NCI-H510A (cell line): ENCODE results near the gene ZNF565.
"Not testable (repeated sequence)": the region's sequence is repeated elsewhere in the genome, so short reads cannot be mapped to it uniquely, and the experiment has no call there.

Experiments used
- DNase-seq: peaks from one replicate; lab custom pipeline; 2025; lab: John Stamatoyannopoulos, UW

The ZNF565 gene

DNA sequence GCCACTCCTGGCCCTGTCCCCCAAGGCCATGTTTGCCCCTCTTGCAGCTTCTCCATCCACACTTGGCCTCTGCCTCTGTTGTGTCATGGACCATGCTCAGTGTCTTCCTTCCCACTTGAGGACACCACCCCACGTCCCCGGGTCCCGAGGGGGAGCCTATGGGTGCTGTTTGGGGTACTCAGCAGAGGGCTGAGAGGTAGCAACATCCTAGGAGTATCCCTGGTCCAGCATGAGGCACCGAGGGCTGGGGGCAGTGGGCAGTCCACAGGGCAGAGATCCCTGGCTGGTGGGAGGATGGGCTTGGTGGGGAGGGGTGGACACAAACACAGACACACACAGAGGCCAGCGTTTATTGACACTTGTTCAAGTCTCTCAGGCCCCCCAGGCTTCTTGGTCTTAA, 63.9 kb downstream of the ZNF565 start:
- no peak for DNase-seq

DNA sequence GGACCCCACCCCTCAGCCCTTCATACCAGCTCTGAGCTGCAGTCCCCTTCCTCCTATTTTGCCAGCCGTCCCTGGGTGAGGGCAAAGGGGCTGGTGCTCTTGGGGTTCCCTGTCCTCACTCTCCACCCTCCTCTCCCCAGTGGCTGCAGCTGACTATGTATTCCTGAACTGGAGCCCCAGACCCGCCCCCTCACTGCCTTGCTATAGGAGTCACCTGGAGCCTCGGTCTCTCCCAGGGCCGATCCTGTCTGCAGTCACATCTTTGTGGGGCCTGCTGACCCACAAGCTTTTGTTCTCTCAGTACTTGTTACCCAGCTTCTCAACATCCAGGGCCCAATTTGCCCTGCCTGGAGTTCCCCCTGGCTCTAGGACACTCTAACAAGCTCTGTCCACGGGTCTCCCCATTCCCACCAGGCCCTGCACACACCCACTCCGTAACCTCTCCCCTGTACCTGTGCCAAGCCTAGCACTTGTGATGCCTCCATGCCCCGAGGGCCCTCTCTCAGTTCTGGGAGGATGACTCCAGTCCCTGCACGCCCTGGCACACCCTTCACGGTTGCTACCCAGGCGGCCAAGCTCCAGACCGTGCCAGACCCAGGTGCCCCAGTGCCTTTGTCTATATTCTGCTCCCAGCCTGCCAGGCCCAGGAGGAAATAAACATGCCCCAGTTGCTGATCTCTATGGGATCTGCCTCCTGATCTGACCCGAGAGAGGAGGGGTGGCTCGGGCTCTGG, 64.6 kb downstream of the ZNF565 start:
- no peak for DNase-seq

- no peak for DNase-seq
Observed at GRCh38 chr19:36144624-36145023, 69.8 kb downstream of the ZNF565 start.

DNA sequence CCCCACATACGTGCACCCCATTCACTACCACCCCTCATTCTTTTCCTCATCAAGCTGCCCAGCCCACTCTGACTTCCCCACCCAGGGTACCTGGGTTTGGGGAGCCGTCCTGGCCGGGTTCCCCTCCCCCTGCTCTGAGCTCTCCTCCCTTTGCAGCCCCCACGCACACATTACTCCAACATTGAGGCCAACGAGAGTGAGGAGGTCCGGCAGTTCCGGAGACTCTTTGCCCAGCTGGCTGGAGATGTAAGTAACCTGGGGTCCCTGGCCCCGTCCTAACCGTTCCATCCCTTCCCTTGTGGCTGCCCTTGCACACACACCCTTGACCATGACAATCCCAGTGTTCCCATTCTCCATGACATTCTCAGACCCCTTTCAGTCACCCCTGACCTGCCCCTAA, 72.0 kb downstream of the ZNF565 start:
- DNase-seq, result no peak

GRCh38 chr19:36142046-36142445, 72.4 kb downstream of the ZNF565 start:
- DNase-seq, result no peak

DNA sequence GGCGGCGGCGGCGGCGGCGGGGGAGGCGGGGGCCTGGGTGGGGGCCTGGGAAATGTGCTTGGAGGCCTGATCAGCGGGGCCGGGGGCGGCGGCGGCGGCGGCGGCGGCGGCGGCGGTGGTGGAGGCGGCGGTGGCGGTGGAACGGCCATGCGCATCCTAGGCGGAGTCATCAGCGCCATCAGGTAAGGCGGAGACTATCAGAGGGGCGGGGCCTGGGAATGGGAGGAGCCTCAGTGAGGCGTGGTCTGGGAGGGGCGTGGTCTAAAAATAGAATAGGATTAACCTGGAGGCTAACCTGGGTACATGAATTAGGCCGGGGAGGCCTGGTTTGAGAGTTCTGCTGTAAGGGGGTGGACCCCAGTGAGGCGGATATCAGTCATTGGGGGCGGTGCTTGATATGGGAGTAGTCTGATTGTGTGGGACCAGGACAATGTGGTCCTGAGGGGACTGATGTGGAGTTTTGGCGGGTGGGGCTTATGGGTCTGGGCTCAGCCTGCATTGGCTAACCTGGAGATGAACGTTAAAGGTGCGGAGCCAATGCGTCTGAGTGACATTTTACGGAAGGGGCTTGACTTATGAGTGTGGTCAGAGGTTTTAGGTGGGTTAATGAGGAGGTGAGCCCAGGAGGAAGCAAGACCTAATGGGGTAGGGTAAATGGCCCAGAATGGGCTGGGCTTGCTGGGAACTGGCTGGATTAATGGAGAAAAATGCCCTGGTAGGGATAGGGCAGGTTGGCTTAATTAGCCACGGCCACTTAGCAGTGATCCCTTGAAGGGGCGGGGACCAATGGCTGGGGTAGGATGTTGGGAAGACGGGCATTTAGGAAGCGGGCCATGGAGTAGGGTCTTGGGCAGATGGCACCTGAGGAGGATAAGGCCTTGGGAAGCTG, 73.2 kb downstream of the ZNF565 start:
- peak; percentile 55 for DNase-seq

GRCh38 chr19:36140304-36141038, 74.0 kb downstream of the ZNF565 start:
- peak; percentile 55 for DNase-seq

DNA sequence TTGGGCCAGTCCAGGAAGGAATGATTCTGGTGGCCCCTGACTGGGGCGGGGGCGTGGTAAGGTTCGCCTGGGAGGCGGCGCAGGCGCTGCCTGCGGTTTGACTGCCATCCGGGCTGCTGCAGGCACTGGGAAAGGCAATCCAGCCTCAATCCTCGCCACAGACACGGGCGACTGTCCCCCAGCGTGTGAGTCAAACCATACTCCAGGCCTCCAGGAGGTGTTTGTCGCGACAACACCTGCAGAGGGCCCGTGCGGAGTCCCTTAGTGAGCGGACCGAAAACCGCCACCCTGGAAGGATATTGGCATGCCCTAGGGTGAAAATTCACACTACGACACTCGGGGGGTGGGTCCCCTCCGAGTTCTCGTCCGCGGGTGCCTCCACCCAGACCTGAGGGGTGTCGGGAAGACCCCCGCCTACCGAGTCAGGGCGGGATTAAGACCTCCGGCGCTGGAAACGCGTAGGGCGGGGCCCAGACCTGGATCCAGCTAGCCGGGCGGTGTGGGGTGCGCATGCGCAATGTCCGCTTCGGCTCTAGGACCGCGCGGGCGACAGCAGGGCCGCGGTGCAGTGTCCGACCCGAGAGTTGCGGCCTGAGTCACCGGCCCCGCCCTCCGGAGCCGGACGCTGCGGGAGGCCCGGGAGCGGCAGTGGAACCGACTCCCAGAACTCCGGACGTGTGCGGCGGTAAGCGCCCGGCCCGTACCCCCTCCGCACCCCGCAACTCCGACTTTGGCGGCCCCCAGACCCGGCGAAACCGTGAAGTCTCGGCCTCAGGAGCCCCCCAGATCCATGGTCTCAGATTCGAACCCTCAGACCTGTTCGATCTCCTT, 74.8 kb downstream of the ZNF565 start, which contains the start of gene CAPNS1:
Gene CAPNS1, plus strand, starts transcription at position 594 of the 831 bp plus-strand sequence. CDS start 946 bp downstream, outside the sequence.
- peak; percentile 89 for DNase-seq

- no peak for DNase-seq
Observed at GRCh38 chr19:36139120-36139472, 75.4 kb downstream of the ZNF565 start.

DNA sequence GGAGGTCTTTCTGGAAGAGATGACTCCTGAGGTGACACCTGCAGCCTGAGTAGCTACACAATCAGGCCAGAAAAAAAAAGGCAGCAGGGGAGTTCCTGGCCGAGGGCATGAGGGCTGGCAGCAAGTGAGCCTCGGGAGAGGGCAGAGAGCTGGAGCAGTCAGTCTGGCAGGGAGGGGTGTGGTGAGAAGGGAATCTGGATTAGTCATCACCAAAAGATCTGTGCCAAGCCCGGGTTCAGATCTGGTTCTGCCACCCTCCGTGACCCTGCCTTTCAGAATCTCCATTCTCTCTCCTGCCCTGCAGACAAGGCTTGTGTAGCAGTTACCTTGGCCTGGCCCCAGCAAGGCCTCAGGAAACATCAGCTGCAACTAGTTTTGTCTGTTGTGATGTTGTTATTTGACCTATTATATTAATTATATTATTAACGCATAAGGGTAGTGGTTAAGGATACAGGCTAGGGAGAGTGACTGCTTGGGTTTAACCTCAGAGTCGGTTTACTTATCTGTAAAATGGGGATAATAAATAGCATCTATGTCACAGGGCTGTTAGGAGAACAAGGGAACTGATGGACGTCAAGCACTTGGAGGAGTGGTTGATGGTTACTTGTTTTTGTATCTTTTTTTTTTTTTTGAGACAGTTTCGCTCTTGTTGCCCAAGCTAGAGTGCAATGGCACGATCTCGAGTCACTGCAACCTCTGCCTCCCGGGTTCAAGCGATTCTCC, 77.3 kb downstream of the ZNF565 start:
- DNase-seq, result no peak

GRCh38 chr19:36134867-36135266, 79.6 kb downstream of the ZNF565 start:
- not testable (repeated sequence) for DNase-seq
